CD14-positive monocyte (primary cell): ENCODE results near the gene GKAP1. TPM values are rescaled to one million over a fixed set of nuclear protein-coding genes. Genes with fewer than 3 reads are reported as not detected.

Experiments
- DNase-seq, 3 donors: peaks; one replicate each; pipeline ENCODE4 v3.0.0-alpha.2; 2011 to 2022
- H2AFZ ChIP-seq: 2 replicates; pipeline ENCODE4 v1.6.0; 2012; ENCODE audit warnings: mild to moderate bottlenecking, low read depth, low read length, inconsistent platforms; ENCODE audit not compliant: insufficient read depth, poor library complexity, severe bottlenecking
- H3K27ac ChIP-seq, 2 donors: 1 replicate in 1 of 2; 2 replicates in 1 of 2; pipeline ENCODE4 v1.5.1; 2012 to 2013; ENCODE audit warnings: low read length in 2 of 2, control low read depth in 1 of 2, inconsistent platforms in 1 of 2, low read depth in 1 of 2, mild to moderate bottlenecking in 1 of 2
- H3K27me3 ChIP-seq, 2 donors: one replicate each; pipeline versions ENCODE4 v1.6.0 to v1.6.1; 2011 to 2013; ENCODE audit warnings: low read length in 2 of 2; ENCODE audit not compliant: control insufficient read depth in 2 of 2, insufficient read depth in 2 of 2
- H3K36me3 ChIP-seq, 2 donors: replicated peaks in 1 of 2; 1 replicate in 1 of 2; 2 replicates in 1 of 2; pipeline versions ENCODE4 v1.5.1 to v1.6.1; 2012 to 2013; ENCODE audit warnings: low read length in 2 of 2, control low read depth in 1 of 2, inconsistent platforms in 1 of 2, mild to moderate bottlenecking in 1 of 2; ENCODE audit not compliant: insufficient read depth in 2 of 2, control insufficient read depth in 1 of 2
- H3K4me1 ChIP-seq, 2 donors: 1 replicate in 1 of 2; 2 replicates in 1 of 2; pipeline versions ENCODE4 v1.5.1 to v1.6.1; 2012 to 2013; ENCODE audit warnings: low read length in 2 of 2, control low read depth in 1 of 2, inconsistent platforms in 1 of 2, mild to moderate bottlenecking in 1 of 2, moderate library complexity in 1 of 2; ENCODE audit not compliant: insufficient read depth in 2 of 2, control insufficient read depth in 1 of 2
- H3K4me2 ChIP-seq: replicated peaks from 2 replicates; pipeline ENCODE3; 2012; ENCODE audit warnings: low read length, moderate library complexity, mild to moderate bottlenecking; ENCODE audit not compliant: poor library complexity, severe bottlenecking; ENCODE audit errors: extremely low read depth
- H3K4me3 ChIP-seq, 3 experiments: fragments of 200-600 bp in 1 of 3; sonication (generic) in 1 of 3; replicated peaks in 1 of 3; 1 replicate in 2 of 3; 2 replicates in 1 of 3; pipeline ENCODE4 v1.5.1; 2011 to 2013; ENCODE audit warnings: low read length in 3 of 3, mild to moderate bottlenecking in 3 of 3, control low read depth in 2 of 3, low read depth in 2 of 3, inconsistent platforms in 1 of 3, moderate library complexity in 1 of 3
- H3K79me2 ChIP-seq: 2 replicates; pipeline ENCODE4 v1.6.0; 2012; ENCODE audit warnings: mild to moderate bottlenecking, control low read depth, inconsistent platforms, low read length, moderate library complexity; ENCODE audit not compliant: insufficient read depth
- H3K9ac ChIP-seq: 2 replicates; pipeline ENCODE4 v1.6.0; 2017; ENCODE audit warnings: low read length, mild to moderate bottlenecking; ENCODE audit not compliant: insufficient read depth, poor library complexity, severe bottlenecking
- H3K9me3 ChIP-seq, 2 donors: replicated peaks in 1 of 2; 1 replicate in 1 of 2; 2 replicates in 1 of 2; pipeline versions ENCODE4 v1.5.1 to v1.6.1; 2012 to 2013; ENCODE audit warnings: low read length in 2 of 2, control low read depth in 1 of 2; ENCODE audit not compliant: control insufficient read depth in 1 of 2, insufficient read depth in 1 of 2
- H4K20me1 ChIP-seq: 2 replicates; pipeline ENCODE4 v1.6.0; 2012; ENCODE audit warnings: mild to moderate bottlenecking, low read length, control low read depth, moderate library complexity; ENCODE audit not compliant: insufficient read depth
- H3K27ac Mint-ChIP-seq, 7 donors: one replicate each; pipeline ENCODE4 v1.8.0; 2020; ENCODE audit warnings: mild to moderate bottlenecking in 7 of 7, mixed read lengths in 7 of 7, moderate library complexity in 6 of 7, inconsistent platforms in 2 of 7
- H3K27me3 Mint-ChIP-seq, 3 donors: one replicate each; pipeline ENCODE4 v1.8.0; 2021 to 2022; ENCODE audit warnings: low read depth in 3 of 3, mild to moderate bottlenecking in 3 of 3, mixed read lengths in 3 of 3, moderate library complexity in 3 of 3, inconsistent platforms in 1 of 3
- H3K36me3 Mint-ChIP-seq, 2 donors: one replicate each; pipeline ENCODE4 v1.8.0; 2020; ENCODE audit warnings: mixed read lengths in 2 of 2, inconsistent platforms in 1 of 2, mild to moderate bottlenecking in 1 of 2
- H3K4me1 Mint-ChIP-seq: one replicate; pipeline ENCODE4 v1.8.0; 2020; ENCODE audit warnings: mild to moderate bottlenecking, mixed read lengths
- H3K4me3 Mint-ChIP-seq, 2 donors: one replicate each; pipeline ENCODE4 v1.8.0; 2020; ENCODE audit warnings: mild to moderate bottlenecking in 2 of 2, mixed read lengths in 2 of 2, moderate library complexity in 1 of 2
- H3K9me3 Mint-ChIP-seq, 7 donors: one replicate each; pipeline ENCODE4 v1.8.0; 2020 to 2022; ENCODE audit warnings: mixed read lengths in 7 of 7, mild to moderate bottlenecking in 6 of 7, moderate library complexity in 6 of 7, inconsistent platforms in 2 of 7
- WGBS: methylation state at CpG from one replicate; pipeline ENCODE4 v1.1.5; 2013; ENCODE audit warnings: missing lambda C conversion rate; ENCODE audit not compliant: insufficient coverage; 5-methylcytosine and 5-hydroxymethylcytosine counted together
- intact Hi-C, 2 donors: fragments of 100-400 bp; cut with micrococcal nuclease; formaldehyde crosslinking; loops; one replicate each; pipeline versions ENCODE4 v1.15.0 to v1.15.1; 2023
- polyA plus RNA-seq, 3 donors: library from polyadenylated mRNA; depleted of rRNA in 1 of 3; unstranded in 2 of 3; stranded (reverse) in 1 of 3; fragments of 300-500 nt in 2 of 3; fragments of >200 nt in 1 of 3; fragmentation: Illumina TruSeq in 2 of 3; gene quantifications; 1 replicate in 2 of 3; 2 replicates in 1 of 3; pipeline ENCODE4 v1.2.3, GENCODE V29; 2012 to 2021
- TF ChIP-seq, protein P1 (sequence below): fragments of 200-600 bp; IDR thresholded peaks from one replicate; pipeline ENCODE4 v1.8.0; 2022; ENCODE audit warnings: antibody characterized with exemption, mild to moderate bottlenecking

Gene GKAP1
- polyA plus RNA-seq, 3 donors = 0.71 to 1.5 (median 1.4) TPM

DNA sequence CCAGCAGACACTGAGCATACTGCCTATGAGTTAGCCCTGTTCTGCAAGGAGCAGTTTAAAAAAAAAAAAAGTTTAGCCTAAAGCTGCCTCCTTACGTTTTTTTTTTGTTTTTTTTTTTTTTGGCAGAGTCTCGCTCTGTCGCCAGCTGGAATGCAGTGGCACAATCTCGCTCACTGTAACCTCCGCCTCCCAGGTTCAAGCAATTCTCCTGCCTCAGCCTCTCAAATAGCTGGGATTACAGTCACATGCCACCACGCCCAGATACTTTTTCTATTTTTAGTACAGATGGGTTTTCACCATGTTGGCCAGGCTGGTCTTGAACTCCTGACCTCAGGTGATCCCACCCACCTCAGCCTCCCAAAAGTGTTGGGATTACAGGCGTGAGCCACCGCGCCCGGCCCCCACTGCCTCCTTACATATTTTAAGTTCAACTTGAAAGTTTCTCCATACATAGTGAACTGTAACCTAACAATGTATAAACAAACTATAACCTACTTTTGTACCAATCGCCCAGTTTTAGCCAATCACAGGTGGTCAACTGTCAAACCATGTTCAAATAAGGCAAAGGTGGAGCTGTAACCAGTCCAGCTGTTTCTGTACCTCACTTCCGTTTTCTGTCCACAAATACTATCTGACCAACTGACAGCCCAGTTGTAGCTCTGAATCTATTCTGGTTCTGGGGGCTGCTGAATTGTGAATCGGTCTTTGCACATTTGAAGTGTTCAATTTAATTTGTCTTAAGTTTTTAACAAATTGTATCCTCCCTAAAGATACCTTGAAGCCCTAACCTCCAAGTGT, 17.1 kb downstream of the GKAP1 start:
- Mint-ChIP-seq H3K36me3 (peaks cover 7 to 9% of the 10 kb centered on the region in 2 donors), H3K4me1 (no peaks in the 10 kb centered on the region), H3K9me3 (peaks cover 0 to 6% (median 0%) of the 10 kb centered on the region in 7 donors), H3K27ac (no peak overlapping the region), H3K4me3 (no peak overlapping the region), H3K27me3 (no peaks in the 10 kb centered on the region)
- no peak overlapping the region for H3K4me2 ChIP-seq
- no peak for DNase-seq
- H3K36me3 ChIP-seq = peaks cover 0 to 7% of the 10 kb centered on the region in 2 donors
- no peaks in the 10 kb centered on the region for H3K27me3 ChIP-seq
- H3K79me2 ChIP-seq = no peaks in the 10 kb centered on the region
- no peak overlapping the region for H3K4me3 ChIP-seq
- intact Hi-C loops = no loop called here
- no peak overlapping the region for H3K27ac ChIP-seq
- H3K9me3 ChIP-seq = no peaks in the 10 kb centered on the region
- no peak overlapping the region for H3K9ac ChIP-seq
- TF ChIP-seq, protein P1, sequence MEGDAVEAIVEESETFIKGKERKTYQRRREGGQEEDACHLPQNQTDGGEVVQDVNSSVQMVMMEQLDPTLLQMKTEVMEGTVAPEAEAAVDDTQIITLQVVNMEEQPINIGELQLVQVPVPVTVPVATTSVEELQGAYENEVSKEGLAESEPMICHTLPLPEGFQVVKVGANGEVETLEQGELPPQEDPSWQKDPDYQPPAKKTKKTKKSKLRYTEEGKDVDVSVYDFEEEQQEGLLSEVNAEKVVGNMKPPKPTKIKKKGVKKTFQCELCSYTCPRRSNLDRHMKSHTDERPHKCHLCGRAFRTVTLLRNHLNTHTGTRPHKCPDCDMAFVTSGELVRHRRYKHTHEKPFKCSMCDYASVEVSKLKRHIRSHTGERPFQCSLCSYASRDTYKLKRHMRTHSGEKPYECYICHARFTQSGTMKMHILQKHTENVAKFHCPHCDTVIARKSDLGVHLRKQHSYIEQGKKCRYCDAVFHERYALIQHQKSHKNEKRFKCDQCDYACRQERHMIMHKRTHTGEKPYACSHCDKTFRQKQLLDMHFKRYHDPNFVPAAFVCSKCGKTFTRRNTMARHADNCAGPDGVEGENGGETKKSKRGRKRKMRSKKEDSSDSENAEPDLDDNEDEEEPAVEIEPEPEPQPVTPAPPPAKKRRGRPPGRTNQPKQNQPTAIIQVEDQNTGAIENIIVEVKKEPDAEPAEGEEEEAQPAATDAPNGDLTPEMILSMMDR = no peak
- no peaks in the 10 kb centered on the region for H3K4me1 ChIP-seq
- 86% methylated on average over 5 of the region's 13 CpGs for WGBS
- H2AFZ ChIP-seq = no peak overlapping the region
- no peaks in the 10 kb centered on the region for H4K20me1 ChIP-seq

DNA sequence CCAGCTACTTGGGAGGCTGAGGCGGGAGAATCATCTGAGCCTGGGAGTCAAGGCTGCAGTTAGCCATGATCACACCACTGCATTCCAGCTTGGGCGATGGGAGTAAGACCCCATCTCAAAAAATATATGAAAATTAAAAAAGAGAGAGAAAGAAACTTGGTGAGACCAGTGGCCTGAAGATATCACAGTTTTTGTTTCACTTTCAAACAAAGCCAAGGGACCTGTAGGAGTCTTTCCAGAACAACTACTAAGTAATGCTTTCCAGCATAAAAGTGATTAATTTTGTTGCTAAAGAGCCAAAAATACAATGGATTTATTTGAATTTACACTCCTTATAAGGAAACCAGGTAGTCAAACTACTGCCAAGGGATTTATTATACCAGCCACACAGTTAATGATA, 23.5 kb downstream of the GKAP1 start:
- H4K20me1 ChIP-seq = no peaks in the 10 kb centered on the region
- DNase-seq = no peak
- 100% methylated on average over 1 of the region's 2 CpGs for WGBS
- H3K4me2 ChIP-seq = no peak overlapping the region
- H3K27ac Mint-ChIP-seq = peak overlapping the region in 1 of 7 donors; percentile 25
- no peaks in the 10 kb centered on the region for H3K27me3 ChIP-seq
- H3K79me2 ChIP-seq = no peaks in the 10 kb centered on the region
- H3K27me3 Mint-ChIP-seq = no peaks in the 10 kb centered on the region
- TF ChIP-seq, protein P1 = no peak
- H3K9me3 ChIP-seq = no peaks in the 10 kb centered on the region
- H3K27ac ChIP-seq = no peak overlapping the region
- intact Hi-C loops = no loop called here
- no peak overlapping the region for H3K4me3 ChIP-seq
- H3K4me3 Mint-ChIP-seq = no peak overlapping the region
- H3K9ac ChIP-seq = no peak overlapping the region
- no peaks in the 10 kb centered on the region for H3K4me1 Mint-ChIP-seq
- H3K36me3 Mint-ChIP-seq = peaks cover 6 to 10% of the 10 kb centered on the region in 2 donors
- H2AFZ ChIP-seq = no peak overlapping the region
- no peaks in the 10 kb centered on the region for H3K9me3 Mint-ChIP-seq
- H3K36me3 ChIP-seq = peaks cover 0 to 7% of the 10 kb centered on the region in 2 donors
- H3K4me1 ChIP-seq = no peaks in the 10 kb centered on the region
